Measurements from ENCODE around the gene SMIM7.

Gene SMIM7

DNA sequence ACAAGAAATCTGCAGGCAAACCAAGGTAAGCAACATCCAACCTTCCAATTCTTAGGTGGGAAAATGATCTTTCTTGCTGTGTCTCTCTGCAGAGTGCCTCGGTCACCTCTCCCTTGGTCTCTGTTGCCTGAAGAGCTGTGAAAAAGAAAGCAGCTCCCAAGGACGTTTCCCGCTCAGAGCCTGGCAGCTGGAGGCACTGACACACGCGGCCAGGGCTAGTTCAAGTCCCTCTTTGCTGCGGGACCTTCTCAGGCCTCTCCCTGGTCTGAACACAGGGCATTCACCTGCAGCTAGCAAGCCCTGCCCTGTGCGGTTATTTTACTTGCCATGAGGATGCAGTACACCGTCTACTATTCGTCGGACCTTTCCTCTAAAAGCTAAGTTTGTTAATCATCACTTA lies 35.7 kb downstream of the SMIM7 start:
- Histone ChIP-seq H3K27me3 (replicated peaks; ENCODE audit: control insufficient read depth, insufficient read depth, low read length) (no peaks in the 10 kb centered on the region), H3K36me3 (ENCODE audit: control insufficient read depth, insufficient read depth, low read length) (peaks cover 8% of the 10 kb centered on the region), H3K4me3 (replicated peaks; ENCODE audit: low read depth, low read length) (no peak overlapping the region)
- no peak for DNase-seq (ENCODE audit: extremely low read depth, insufficient read length)
- TF ChIP-seq, protein P1, sequence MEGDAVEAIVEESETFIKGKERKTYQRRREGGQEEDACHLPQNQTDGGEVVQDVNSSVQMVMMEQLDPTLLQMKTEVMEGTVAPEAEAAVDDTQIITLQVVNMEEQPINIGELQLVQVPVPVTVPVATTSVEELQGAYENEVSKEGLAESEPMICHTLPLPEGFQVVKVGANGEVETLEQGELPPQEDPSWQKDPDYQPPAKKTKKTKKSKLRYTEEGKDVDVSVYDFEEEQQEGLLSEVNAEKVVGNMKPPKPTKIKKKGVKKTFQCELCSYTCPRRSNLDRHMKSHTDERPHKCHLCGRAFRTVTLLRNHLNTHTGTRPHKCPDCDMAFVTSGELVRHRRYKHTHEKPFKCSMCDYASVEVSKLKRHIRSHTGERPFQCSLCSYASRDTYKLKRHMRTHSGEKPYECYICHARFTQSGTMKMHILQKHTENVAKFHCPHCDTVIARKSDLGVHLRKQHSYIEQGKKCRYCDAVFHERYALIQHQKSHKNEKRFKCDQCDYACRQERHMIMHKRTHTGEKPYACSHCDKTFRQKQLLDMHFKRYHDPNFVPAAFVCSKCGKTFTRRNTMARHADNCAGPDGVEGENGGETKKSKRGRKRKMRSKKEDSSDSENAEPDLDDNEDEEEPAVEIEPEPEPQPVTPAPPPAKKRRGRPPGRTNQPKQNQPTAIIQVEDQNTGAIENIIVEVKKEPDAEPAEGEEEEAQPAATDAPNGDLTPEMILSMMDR (IDR thresholded peaks at IDR 0.05; ENCODE audit: insufficient read depth, low read length, poor library complexity, severe bottlenecking): no peak

DNA sequence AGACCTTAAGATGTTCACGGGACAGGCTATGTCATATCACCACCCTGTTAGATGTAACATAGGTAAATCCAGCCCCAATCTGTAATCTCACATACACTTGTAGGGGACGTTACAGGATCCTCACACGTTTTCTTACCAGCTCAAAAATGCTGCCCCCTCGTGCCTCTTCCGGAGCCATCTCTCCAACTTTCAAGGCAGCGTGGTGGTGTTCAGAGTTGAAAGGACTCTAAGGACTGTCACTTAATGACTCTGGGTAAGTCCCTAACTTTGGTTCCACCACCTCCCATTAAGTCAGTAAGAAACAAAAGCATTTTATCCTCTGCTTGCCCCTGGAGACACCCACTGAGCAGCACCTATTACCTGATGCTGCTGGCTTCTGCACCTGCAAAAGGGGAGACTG lies 36.4 kb downstream of the SMIM7 start:
- no peak for DNase-seq (ENCODE audit: extremely low read depth, insufficient read length)
- H3K36me3 ChIP-seq (ENCODE audit: control insufficient read depth, insufficient read depth, low read length): peaks cover 9% of the 10 kb centered on the region
- TF ChIP-seq, protein P1 (IDR thresholded peaks at IDR 0.05; ENCODE audit: insufficient read depth, low read length, poor library complexity, severe bottlenecking): peak; percentile 51
- H3K27me3 ChIP-seq (replicated peaks; ENCODE audit: control insufficient read depth, insufficient read depth, low read length): no peaks in the 10 kb centered on the region
- H3K4me3 ChIP-seq (replicated peaks; ENCODE audit: low read depth, low read length): no peak overlapping the region

DNA sequence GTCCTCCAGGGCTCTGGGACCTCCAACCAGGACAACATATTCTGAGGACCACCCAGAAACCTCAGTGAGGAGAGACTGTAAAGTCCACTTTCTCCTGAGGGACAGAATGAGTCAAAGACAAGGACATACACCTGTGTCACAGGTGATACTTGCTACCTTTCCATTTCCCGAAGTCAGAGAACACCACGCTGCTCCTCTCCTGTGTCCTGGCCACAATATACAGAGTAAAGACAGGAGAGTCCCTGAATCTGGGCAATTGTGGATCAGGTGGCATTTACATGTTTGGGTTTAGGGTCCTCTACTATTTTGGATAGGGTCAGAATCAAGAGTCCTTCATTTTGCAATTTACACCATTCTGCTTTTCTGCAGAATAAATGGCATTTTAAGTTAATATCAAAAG lies 36.9 kb downstream of the SMIM7 start:
- no peaks in the 10 kb centered on the region for H3K27me3 ChIP-seq (replicated peaks; ENCODE audit: control insufficient read depth, insufficient read depth, low read length)
- TF ChIP-seq, protein P1 (IDR thresholded peaks at IDR 0.05; ENCODE audit: insufficient read depth, low read length, poor library complexity, severe bottlenecking): no peak
- no peak for DNase-seq (ENCODE audit: extremely low read depth, insufficient read length)
- H3K36me3 ChIP-seq (ENCODE audit: control insufficient read depth, insufficient read depth, low read length): peaks cover 10% of the 10 kb centered on the region
- no peak overlapping the region for H3K4me3 ChIP-seq (replicated peaks; ENCODE audit: low read depth, low read length)

DNA sequence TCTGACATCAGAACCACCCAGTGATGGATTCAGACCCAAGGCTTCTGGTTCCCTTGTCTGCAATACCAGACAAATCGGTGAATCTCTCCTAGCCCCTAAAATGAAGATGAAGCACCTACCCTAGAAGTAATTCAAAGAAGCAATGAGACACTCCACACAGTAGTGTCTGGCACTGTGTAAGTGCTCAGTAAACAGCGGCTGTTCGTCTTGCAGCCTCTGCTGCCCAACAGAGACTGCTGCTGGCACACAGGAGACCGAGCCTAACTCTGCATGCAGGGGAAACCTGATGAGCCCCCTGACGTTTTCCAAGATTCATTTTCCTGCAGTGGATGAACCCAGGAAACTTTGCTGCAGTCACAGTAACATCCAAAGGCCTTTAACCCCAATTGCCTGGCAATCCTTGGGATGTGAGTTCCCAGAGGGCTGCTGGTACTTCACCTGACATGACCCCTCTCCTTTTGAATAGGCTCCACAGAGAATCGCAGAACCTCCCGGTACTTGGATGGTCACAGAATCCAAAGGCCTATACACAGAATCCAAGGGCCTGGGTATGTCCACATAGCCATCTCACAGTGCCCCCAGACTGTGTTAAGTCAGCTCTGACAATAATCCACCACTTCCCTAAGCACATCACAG lies 38.7 kb downstream of the SMIM7 start:
- DNase-seq (ENCODE audit: extremely low read depth, insufficient read length): no peak
- H3K4me3 ChIP-seq (replicated peaks; ENCODE audit: low read depth, low read length): no peak overlapping the region
- TF ChIP-seq, protein P1 (IDR thresholded peaks at IDR 0.05; ENCODE audit: insufficient read depth, low read length, poor library complexity, severe bottlenecking): no peak
- H3K36me3 ChIP-seq (ENCODE audit: control insufficient read depth, insufficient read depth, low read length): peaks cover 10% of the 10 kb centered on the region
- no peaks in the 10 kb centered on the region for H3K27me3 ChIP-seq (replicated peaks; ENCODE audit: control insufficient read depth, insufficient read depth, low read length)

DNA sequence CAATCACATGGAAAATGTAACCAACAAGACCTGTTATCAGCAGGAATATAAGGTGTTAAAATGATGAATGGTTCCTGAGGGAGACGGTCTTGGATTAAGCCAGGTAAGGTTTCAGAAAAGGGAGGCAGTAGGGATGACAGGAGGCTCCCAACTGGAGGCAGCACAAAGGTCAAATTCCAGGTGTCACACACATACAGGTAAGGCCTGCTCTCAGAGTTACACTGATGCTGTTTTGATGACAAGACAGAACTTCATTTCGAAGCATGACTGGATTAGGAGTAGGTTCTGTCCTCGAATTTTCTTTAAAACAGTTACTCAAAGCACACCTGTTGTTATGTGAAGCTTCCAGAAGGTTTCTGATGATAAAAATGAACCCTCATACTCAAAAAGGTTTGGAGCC lies 39.4 kb downstream of the SMIM7 start:
- Histone ChIP-seq H3K36me3 (ENCODE audit: control insufficient read depth, insufficient read depth, low read length) (peaks cover 10% of the 10 kb centered on the region), H3K27me3 (replicated peaks; ENCODE audit: control insufficient read depth, insufficient read depth, low read length) (no peaks in the 10 kb centered on the region), H3K4me3 (replicated peaks; ENCODE audit: low read depth, low read length) (no peak overlapping the region)
- TF ChIP-seq, protein P1 (IDR thresholded peaks at IDR 0.05; ENCODE audit: insufficient read depth, low read length, poor library complexity, severe bottlenecking): no peak
- no peak for DNase-seq (ENCODE audit: extremely low read depth, insufficient read length)

DNA sequence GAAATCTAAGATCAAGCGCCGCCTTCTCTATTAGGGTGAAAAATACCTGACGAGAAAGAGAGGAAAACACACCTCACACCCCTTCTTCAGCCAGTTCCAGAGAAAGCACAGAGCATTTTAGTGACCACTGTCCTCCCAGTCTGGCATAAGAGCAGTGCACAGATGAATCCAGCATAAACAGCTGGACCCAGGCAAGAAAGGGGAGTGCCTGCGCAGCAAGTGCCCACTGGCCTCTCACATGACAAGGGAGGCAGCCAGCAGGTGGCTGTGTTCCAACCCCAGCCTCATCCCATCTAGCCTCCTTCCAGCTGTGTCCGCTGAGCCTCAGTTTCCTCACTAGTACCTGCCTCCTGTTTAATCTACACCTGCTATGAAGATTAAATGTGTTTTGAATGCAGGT lies 39.9 kb downstream of the SMIM7 start:
- Histone ChIP-seq H3K36me3 (ENCODE audit: control insufficient read depth, insufficient read depth, low read length) (peaks cover 10% of the 10 kb centered on the region), H3K27me3 (replicated peaks; ENCODE audit: control insufficient read depth, insufficient read depth, low read length) (no peaks in the 10 kb centered on the region), H3K4me3 (replicated peaks; ENCODE audit: low read depth, low read length) (no peak overlapping the region)
- TF ChIP-seq, protein P1 (IDR thresholded peaks at IDR 0.05; ENCODE audit: insufficient read depth, low read length, poor library complexity, severe bottlenecking): no peak
- DNase-seq (ENCODE audit: extremely low read depth, insufficient read length): no peak

All from GM06990 (cell line).